SK-N-SH (cell line): ENCODE data around the gene CPLX1. TPM values are rescaled to one million over a fixed set of nuclear protein-coding genes. Genes with fewer than 3 reads are reported as not detected.

Source experiments
- CTCF ChIA-PET: fragments of 300-600, 350-600 bp; formaldehyde crosslinking; extraction: SDS; loops from one replicate; lab custom pipeline; 2021; lab: Yijun Ruan, JAX
- POLR2A ChIA-PET: fragments of 350-600 bp; sonication (Branson Sonifier 250); formaldehyde crosslinking; extraction: SDS; loops from one replicate; lab custom pipeline; 2020; ENCODE audit warnings: antibody characterized with exemption, inconsistent platforms; lab: Yijun Ruan, JAX
- DNase-seq: peaks from one replicate; pipeline ENCODE4 v3.0.0; 2012
- H2AFZ ChIP-seq: fragments of 200-600 bp; sonication (generic); 2 replicates; pipeline ENCODE4 v1.8.1; 2016; ENCODE audit warnings: antibody characterized with exemption, mild to moderate bottlenecking, low read depth
- H3F3A ChIP-seq: fragments of 200-600 bp; sonication (generic); replicated peaks from 2 replicates; pipeline ENCODE3; 2016; ENCODE audit warnings: antibody characterized with exemption, mild to moderate bottlenecking; ENCODE audit not compliant: insufficient read depth
- H3K27ac ChIP-seq, 2 experiments: fragments of 200-500 bp in 1 of 2; fragments of 200-600 bp in 1 of 2; sonication (Bioruptor generic) in 1 of 2; sonication (generic), shearing (Covaris generic) in 1 of 2; 2 replicates each; pipeline versions ENCODE4 v1.5.1 to v1.6.1; 2014 to 2016; ENCODE audit warnings: low read depth in 2 of 2, inconsistent platforms in 1 of 2, low read length in 1 of 2, mild to moderate bottlenecking in 1 of 2, mixed read lengths in 1 of 2
- H3K27me3 ChIP-seq: fragments of 200-600 bp; sonication (generic), shearing (Covaris generic); 2 replicates; pipeline ENCODE4 v1.6.1; 2016; ENCODE audit warnings: mixed run types; ENCODE audit not compliant: insufficient read depth
- H3K36me3 ChIP-seq, 2 experiments: fragments of 200-500 bp in 1 of 2; fragments of 200-600 bp in 1 of 2; sonication (Bioruptor generic) in 1 of 2; sonication (generic) in 1 of 2; replicated peaks in 1 of 2; 2 replicates each; pipeline versions ENCODE3 to v1.5.1; 2014 to 2016; ENCODE audit warnings: low read length in 1 of 2, mild to moderate bottlenecking in 1 of 2; ENCODE audit not compliant: insufficient read depth in 2 of 2, control insufficient read depth in 1 of 2
- H3K4me1 ChIP-seq, 2 experiments: fragments of 200-500 bp in 1 of 2; fragments of 200-600 bp in 1 of 2; sonication (Bioruptor generic) in 1 of 2; sonication (generic), shearing (Covaris generic) in 1 of 2; 2 replicates each; pipeline versions ENCODE4 v1.5.1 to v1.6.1; 2014 to 2016; ENCODE audit warnings: low read depth in 1 of 2, low read length in 1 of 2, mixed run types in 1 of 2; ENCODE audit not compliant: insufficient read depth in 2 of 2, control insufficient read depth in 1 of 2
- H3K4me2 ChIP-seq: fragments of 200-600 bp; sonication (generic), shearing (Covaris generic); 2 replicates; pipeline ENCODE4 v1.6.1; 2017; ENCODE audit warnings: mixed run types
- H3K4me3 ChIP-seq, 2 experiments: fragments of 200-500 bp in 1 of 2; fragments of 200-600 bp in 1 of 2; sonication (Bioruptor generic) in 1 of 2; sonication (generic), shearing (Covaris generic) in 1 of 2; 2 replicates each; pipeline versions ENCODE4 v1.5.1 to v1.8.1; 2014 to 2016; ENCODE audit warnings: low read depth in 2 of 2, inconsistent platforms in 1 of 2, low read length in 1 of 2, mild to moderate bottlenecking in 1 of 2, mixed read lengths in 1 of 2, moderate library complexity in 1 of 2
- H3K79me2 ChIP-seq: fragments of 200-600 bp; sonication (generic); 2 replicates; pipeline ENCODE4 v1.8.1; 2017; ENCODE audit warnings: mild to moderate bottlenecking; ENCODE audit not compliant: insufficient read depth
- H3K9ac ChIP-seq: fragments of 200-600 bp; sonication (generic); 2 replicates; pipeline ENCODE4 v1.6.1; 2017; ENCODE audit warnings: mixed run types
- H3K9me2 ChIP-seq: fragments of 200-600 bp; sonication (generic); 2 replicates; pipeline ENCODE4 v1.6.1; 2017; ENCODE audit warnings: mixed run types
- H3K9me3 ChIP-seq: fragments of 200-600 bp; sonication (generic); 2 replicates; pipeline ENCODE4 v1.6.1; 2017; ENCODE audit warnings: mixed run types, mild to moderate bottlenecking, moderate library complexity
- H4K20me1 ChIP-seq: fragments of 200-600 bp; sonication (generic); 2 replicates; pipeline ENCODE4 v1.6.1; 2017; ENCODE audit warnings: mild to moderate bottlenecking, mixed run types; ENCODE audit not compliant: insufficient read depth
- CTCF ChIP-seq: fragments of 200-600 bp; sonication (generic); IDR thresholded peaks from 2 replicates; pipeline ENCODE4 v1.6.1; 2017; ENCODE audit warnings: antibody characterized with exemption, mild to moderate bottlenecking, moderate library complexity
- ELF1 ChIP-seq: IDR thresholded peaks from 2 replicates; pipeline ENCODE4 v1.4.0; 2012
- GATA2 ChIP-seq: sonication (generic); formaldehyde crosslinking; IDR thresholded peaks from 2 replicates; pipeline ENCODE4 v1.5.0; 2020; ENCODE audit warnings: mild to moderate bottlenecking, missing genetic modification reagents
- IRF3 ChIP-seq: fragments of 150-350 bp; IDR thresholded peaks from 2 replicates; pipeline ENCODE4 v1.6.1; 2016; ENCODE audit warnings: mild to moderate bottlenecking, low read depth, low read length
- MXI1 ChIP-seq: IDR thresholded peaks from 2 replicates; pipeline ENCODE4 v1.6.1; 2012; ENCODE audit warnings: mild to moderate bottlenecking, low read depth, low read length, improper control_type of control experiment
- PBX3 ChIP-seq: IDR thresholded peaks from 2 replicates; pipeline ENCODE4; 2012
- RXRA ChIP-seq: IDR thresholded peaks from 2 replicates; pipeline ENCODE4 v1.4.0; 2012; ENCODE audit warnings: low read depth, mild to moderate bottlenecking, borderline replicate concordance
- SIN3A ChIP-seq: IDR thresholded peaks from 2 replicates; pipeline ENCODE4 v1.6.1; 2012; ENCODE audit warnings: low read depth, mild to moderate bottlenecking, low read length, moderate library complexity, borderline replicate concordance
- SMC3 ChIP-seq: IDR thresholded peaks from 2 replicates; pipeline ENCODE4 v1.6.1; 2012; ENCODE audit warnings: low read depth, low read length, improper control_type of control experiment
- USF1 ChIP-seq: IDR thresholded peaks from 2 replicates; pipeline ENCODE4 v1.4.0; 2012; ENCODE audit warnings: low read depth, borderline replicate concordance
- USF2 ChIP-seq: fragments of 150-350 bp; IDR thresholded peaks from 2 replicates; pipeline ENCODE4 v1.6.1; 2017; ENCODE audit warnings: antibody characterized with exemption, low read length, low read depth, borderline replicate concordance
- YY1 ChIP-seq: IDR thresholded peaks from 2 replicates; pipeline ENCODE4 v1.4.0; 2012; ENCODE audit warnings: low read depth, mild to moderate bottlenecking
- ZBTB33 ChIP-seq: IDR thresholded peaks from 2 replicates; pipeline ENCODE4 v1.4.0; 2012; ENCODE audit warnings: low read depth, borderline replicate concordance
- WGBS: methylation state at CpG from one replicate; pipeline ENCODE4 v1.1.6; 2017; ENCODE audit warnings: low lambda C conversion rate; 5-methylcytosine and 5-hydroxymethylcytosine counted together
- polyA plus RNA-seq, 3 experiments: library from polyadenylated mRNA; depleted of rRNA; stranded (reverse); fragments of >200 nt; gene quantifications; 2 replicates each; pipeline ENCODE4 v1.2.3, GENCODE V29; 2012

CPLX1 gene
- polyA plus RNA-seq, 1 of the 3 experiments (the other 2 are of a cell fraction), result 0.56 TPM

- 96% methylated on average over 11 of the region's 20 CpGs for WGBS
- no peaks in the 10 kb centered on the region for H3K9me3 ChIP-seq
- H3F3A ChIP-seq, result peaks cover 6% of the 10 kb centered on the region
- POLR2A ChIA-PET, result no interaction called here
- H3K9ac ChIP-seq, result no peak overlapping the region
- CTCF ChIA-PET, result no interaction called here
- DNase-seq, result no peak
- H3K4me2 ChIP-seq, result no peak overlapping the region
- H2AFZ ChIP-seq, result no peak overlapping the region
- H4K20me1 ChIP-seq, result no peaks in the 10 kb centered on the region
- H3K79me2 ChIP-seq, result no peaks in the 10 kb centered on the region
- H3K4me1 ChIP-seq, result no peaks in the 10 kb centered on the region
- H3K36me3 ChIP-seq, result peaks cover 17 to 49% of the 10 kb centered on the region in 2 experiments
- H3K4me3 ChIP-seq, result no peak overlapping the region
- TF ChIP-seq USF2 (no peak), SMC3 (no peak), CTCF (no peak), RXRA (no peak), PBX3 (no peak)
- no peaks in the 10 kb centered on the region for H3K9me2 ChIP-seq
- H3K27me3 ChIP-seq, result no peaks in the 10 kb centered on the region
- no peak overlapping the region for H3K27ac ChIP-seq
Measured at GRCh38 chr4:870951-871350, 45.0 kb upstream of the CPLX1 start.

- no peaks in the 10 kb centered on the region for H3K27me3 ChIP-seq
- H3K9me3 ChIP-seq, result no peaks in the 10 kb centered on the region
- no peaks in the 10 kb centered on the region for H4K20me1 ChIP-seq
- H3K4me1 ChIP-seq, result no peaks in the 10 kb centered on the region
- H3K79me2 ChIP-seq, result no peaks in the 10 kb centered on the region
- POLR2A ChIA-PET, result no interaction called here
- H3K36me3 ChIP-seq, result peaks cover 10 to 54% of the 10 kb centered on the region in 2 experiments
- H3F3A ChIP-seq, result peaks cover 6% of the 10 kb centered on the region
- H3K9me2 ChIP-seq, result no peaks in the 10 kb centered on the region
- CTCF ChIA-PET, result no interaction called here
- WGBS, result 99% methylated on average over 7 of the region's 15 CpGs
- DNase-seq, result no peak
- no peak overlapping the region for H3K4me3 ChIP-seq
- H3K4me2 ChIP-seq, result no peak overlapping the region
- H3K9ac ChIP-seq, result no peak overlapping the region
- H2AFZ ChIP-seq, result no peak overlapping the region
- H3K27ac ChIP-seq, result no peak overlapping the region
- TF ChIP-seq ELF1 (no peak), IRF3 (no peak), USF1 (no peak), YY1 (no peak), GATA2 (CRISPR knock-in tag) (no peak), USF2 (no peak), ZBTB33 (no peak), SIN3A (no peak), RXRA (no peak), SMC3 (no peak), CTCF (no peak), MXI1 (no peak)
Measured at GRCh38 chr4:869776-870175, 43.8 kb upstream of the CPLX1 start.
